GM12878 (cell line): ENCODE measurements around the gene METTL17. TPM values are rescaled to one million over a fixed set of nuclear protein-coding genes. Genes with fewer than 3 reads are reported as not detected.

Experiments
- CTCF ChIP-seq, 3 experiments: IDR thresholded peaks in 2 of 3; conservative IDR thresholded peaks in 1 of 3; 2 replicates each; pipeline ENCODE4 v1.5.1; 2011; ENCODE audit warnings: low read depth in 3 of 3, low read length in 3 of 3, mild to moderate bottlenecking in 3 of 3, control low read depth in 2 of 3, moderate library complexity in 2 of 3, inconsistent platforms in 1 of 3, mixed read lengths in 1 of 3; ENCODE audit not compliant: control insufficient read depth in 2 of 3, insufficient read depth in 1 of 3; ENCODE audit errors: extremely low read depth in 1 of 3
- KAT2A ChIP-seq: conservative IDR thresholded peaks from 2 replicates; pipeline ENCODE4 v1.6.1; 2011; ENCODE audit warnings: low read depth, low read length; ENCODE audit not compliant: control insufficient read depth
- MEF2A ChIP-seq: IDR thresholded peaks from 2 replicates; pipeline ENCODE4 v1.6.1; 2011; ENCODE audit warnings: low read depth, mild to moderate bottlenecking, low read length, moderate library complexity; ENCODE audit not compliant: insufficient read depth
- MTA3 ChIP-seq: IDR thresholded peaks from 2 replicates; pipeline ENCODE4 v1.6.1; 2012; ENCODE audit warnings: low read length, inconsistent platforms, borderline replicate concordance
- SRF ChIP-seq, 2 experiments: IDR thresholded peaks; 2 replicates each; pipeline ENCODE4 v1.6.1; 2011; ENCODE audit warnings: low read depth in 2 of 2, low read length in 2 of 2, mild to moderate bottlenecking in 1 of 2, moderate library complexity in 1 of 2
- TAF1 ChIP-seq: IDR thresholded peaks from 2 replicates; pipeline ENCODE4 v1.6.1; 2011; ENCODE audit warnings: mild to moderate bottlenecking, low read depth, low read length, borderline replicate concordance
- ZBTB40 ChIP-seq: fragments of 450-650 bp; IDR thresholded peaks from 2 replicates; pipeline ENCODE4 v1.6.1; 2016; ENCODE audit warnings: mild to moderate bottlenecking, moderate library complexity, borderline replicate concordance
- ZNF622 ChIP-seq: fragments of 450-650 bp; IDR thresholded peaks from 2 replicates; pipeline ENCODE4 v1.6.1; 2017; ENCODE audit warnings: mild to moderate bottlenecking, inconsistent platforms
- polyA plus RNA-seq, 11 experiments: library from polyadenylated mRNA; depleted of rRNA in 4 of 11; unstranded in 6 of 11; stranded (reverse) in 5 of 11; fragments of >200 nt; fragmentation: Nextera tagmentation in 4 of 11; fragmentation: Illumina TruSeq in 1 of 11; extraction: Ambion mirVana in 4 of 11; extraction: Trizol in 1 of 11; gene quantifications; 1 replicate in 1 of 11; 2 replicates in 10 of 11; pipeline versions ENCODE4 v1.2.1 to v1.2.3, GENCODE V29; 2011 to 2016; ENCODE audit warnings: inconsistent platforms in 2 of 11, missing spikeins in 2 of 11, low read depth in 1 of 11
- total RNA-seq, 4 experiments: library from RNA; depleted of rRNA in 3 of 4; stranded (reverse); fragments of >200 nt in 3 of 4; fragmentation: Illumina TruSeq in 1 of 4; extraction: Trizol in 1 of 4; gene quantifications; 2 replicates each; pipeline versions ENCODE4 v1.2.1 to v1.2.3, GENCODE V29; 2013 to 2021

METTL17 gene
- total and polyA plus RNA-seq, 10 of the 15 experiments (the other 5 are each of a cell fraction or from before 2014, with no cell fraction given): 70.4 to 130 (median 97.5) TPM

- TF ChIP-seq ZBTB40: no peak
- TF ChIP-seq MTA3: no peak
- no peak for TF ChIP-seq TAF1
- no peak for TF ChIP-seq CTCF (IDR thresholded peaks at IDR 0.05 in 2 of 3, conservative IDR thresholded peaks at IDR 0.05 in 1 of 3; ENCODE audit: control insufficient read depth in 2 of 3, extremely low read depth in 1 of 3, insufficient read depth in 1 of 3, low read depth in 3 of 3, low read length in 3 of 3)
- TF ChIP-seq MEF2A: no peak
- TF ChIP-seq ZNF622: no peak
- TF ChIP-seq SRF (IDR thresholded peaks at IDR 0.05; ENCODE audit: low read depth in 2 of 2, low read length in 2 of 2): no peak
- TF ChIP-seq KAT2A: no peak
- TF ChIP-seq, all 136 proteins: peak for 0
Measured at GRCh38 chr14:21037156-21037555, 47.4 kb downstream of the METTL17 start (continued).
